Stimulated activated CD8-positive, alpha-beta memory T cell treated with anti-CD3 and anti-CD28 coated beads, Interleukin-4, amount 100 ng/mL, for 4 hours (primary cell): Measurements from ENCODE around the gene STX16.

Experiments used
- DNase-seq, 2 donors: peaks; one replicate each; pipeline ENCODE4 v3.0.0-alpha.2; 2020; ENCODE audit warnings: low read depth in 2 of 2, low spot score in 1 of 2

Gene STX16

GRCh38 chr20:58709703-58710039 lies 58.6 kb downstream of the STX16 start:
- DNase-seq: no peak

- DNase-seq: no peak
Measured at GRCh38 chr20:58710481-58711265, 59.6 kb downstream of the STX16 start.

- DNase-seq: no peak
Measured at GRCh38 chr20:58711266-58712051, 60.4 kb downstream of the STX16 start.

GRCh38 chr20:58712151-58712791 lies 61.2 kb downstream of the STX16 start:
- DNase-seq: no peak

- no peak for DNase-seq
Measured at GRCh38 chr20:58712806-58713731, 62.0 kb downstream of the STX16 start.

- DNase-seq: no peak
Measured at GRCh38 chr20:58713801-58714339, 62.8 kb downstream of the STX16 start.

GRCh38 chr20:58714340-58714922 lies 63.3 kb downstream of the STX16 start:
- no peak for DNase-seq

GRCh38 chr20:58714923-58715351 lies 63.9 kb downstream of the STX16 start:
- DNase-seq: no peak

- no peak for DNase-seq
Measured at GRCh38 chr20:58715391-58715800, 64.3 kb downstream of the STX16 start.

GRCh38 chr20:58715801-58716475 lies 64.9 kb downstream of the STX16 start:
- no peak for DNase-seq

- DNase-seq: no peak
Measured at GRCh38 chr20:58716476-58717277, 65.6 kb downstream of the STX16 start.

- DNase-seq: no peak
Measured at GRCh38 chr20:58717278-58718091, 66.4 kb downstream of the STX16 start.

GRCh38 chr20:58718121-58718563 lies 67.1 kb downstream of the STX16 start:
- DNase-seq: no peak

GRCh38 chr20:58718729-58719128 lies 67.6 kb downstream of the STX16 start:
- no peak for DNase-seq

GRCh38 chr20:58719258-58719657 lies 68.2 kb downstream of the STX16 start:
- DNase-seq: no peak

GRCh38 chr20:58719971-58720371 lies 68.9 kb downstream of the STX16 start:
- DNase-seq: no peak

- DNase-seq: no peak
Measured at GRCh38 chr20:58720890-58721289, 69.8 kb downstream of the STX16 start.
